ENCODE measurements around the gene SMARCA2. TPM values are rescaled to one million over a fixed set of nuclear protein-coding genes. Genes with fewer than 3 reads are reported as not detected.
A peak's percentile ranks its signal among the peaks of the same experiment; 100 is the strongest.

Gene SMARCA2
- polyA plus RNA-seq, 3 donors: 89.2 to 129 (median 121) TPM

GRCh38 chr9:2215921-2216441 lies 200.8 kb downstream of the SMARCA2 start:
- no peak for DNase-seq (ENCODE audit: extremely low read depth in 1 of 11, low read depth in 9 of 11, low spot score in 4 of 11)

GRCh38 chr9:2216591-2216990 lies 201.4 kb downstream of the SMARCA2 start:
- no peak for DNase-seq (ENCODE audit: extremely low read depth in 1 of 11, low read depth in 9 of 11, low spot score in 4 of 11)

GRCh38 chr9:2217540-2217939 lies 202.4 kb downstream of the SMARCA2 start:
- DNase-seq (ENCODE audit: extremely low read depth in 1 of 11, low read depth in 9 of 11, low spot score in 4 of 11): no peak

GRCh38 chr9:2220036-2220435 lies 204.9 kb downstream of the SMARCA2 start:
- DNase-seq (ENCODE audit: extremely low read depth in 1 of 11, low read depth in 9 of 11, low spot score in 4 of 11): no peak

- no peak for DNase-seq (ENCODE audit: extremely low read depth in 1 of 11, low read depth in 9 of 11, low spot score in 4 of 11)
Measured at GRCh38 chr9:2227144-2227867, 212.2 kb downstream of the SMARCA2 start.

- no peak for DNase-seq (ENCODE audit: extremely low read depth in 1 of 11, low read depth in 9 of 11, low spot score in 4 of 11)
Measured at GRCh38 chr9:2228132-2228531, 213.0 kb downstream of the SMARCA2 start.

GRCh38 chr9:2228641-2229040 lies 213.5 kb downstream of the SMARCA2 start:
- DNase-seq (ENCODE audit: extremely low read depth in 1 of 11, low read depth in 9 of 11, low spot score in 4 of 11): no peak

GRCh38 chr9:2229109-2229721 lies 214.1 kb downstream of the SMARCA2 start:
- no peak for DNase-seq (ENCODE audit: extremely low read depth in 1 of 11, low read depth in 9 of 11, low spot score in 4 of 11)

- DNase-seq (ENCODE audit: extremely low read depth in 1 of 11, low read depth in 9 of 11, low spot score in 4 of 11): no peak
Measured at GRCh38 chr9:2230362-2230761, 215.2 kb downstream of the SMARCA2 start.

- no peak for DNase-seq (ENCODE audit: extremely low read depth in 1 of 11, low read depth in 9 of 11, low spot score in 4 of 11)
Measured at GRCh38 chr9:2231101-2231500, 216.0 kb downstream of the SMARCA2 start.

- DNase-seq (ENCODE audit: extremely low read depth in 1 of 11, low read depth in 9 of 11, low spot score in 4 of 11): no peak
Measured at GRCh38 chr9:2231829-2232228, 216.7 kb downstream of the SMARCA2 start.

GRCh38 chr9:2233274-2233673 lies 218.1 kb downstream of the SMARCA2 start:
- DNase-seq (ENCODE audit: extremely low read depth in 1 of 11, low read depth in 9 of 11, low spot score in 4 of 11): no peak

GRCh38 chr9:2234371-2234893 lies 219.3 kb downstream of the SMARCA2 start:
- peak in 8 of 11 donors; percentile 46 to 74 (median 53) for DNase-seq (ENCODE audit: extremely low read depth in 1 of 11, low read depth in 9 of 11, low spot score in 4 of 11)

GRCh38 chr9:2235623-2236022 lies 220.5 kb downstream of the SMARCA2 start:
- no peak for DNase-seq (ENCODE audit: extremely low read depth in 1 of 11, low read depth in 9 of 11, low spot score in 4 of 11)

GRCh38 chr9:2236850-2237249 lies 221.7 kb downstream of the SMARCA2 start:
- no peak for DNase-seq (ENCODE audit: extremely low read depth in 1 of 11, low read depth in 9 of 11, low spot score in 4 of 11)

- DNase-seq (ENCODE audit: extremely low read depth in 1 of 11, low read depth in 9 of 11, low spot score in 4 of 11): peak; percentile 57 to 85 (median 77)
Measured at GRCh38 chr9:2241461-2241835, 226.3 kb downstream of the SMARCA2 start.

- peak; percentile 85 to 93 (median 90) for DNase-seq (ENCODE audit: extremely low read depth in 1 of 11, low read depth in 9 of 11, low spot score in 4 of 11)
Measured at GRCh38 chr9:2241836-2242741, 226.9 kb downstream of the SMARCA2 start.

- no peak for DNase-seq (ENCODE audit: extremely low read depth in 1 of 11, low read depth in 9 of 11, low spot score in 4 of 11)
Measured at GRCh38 chr9:2242831-2243330, 227.7 kb downstream of the SMARCA2 start.

All from renal cortex interstitium (tissue), 11 donors.